SK-N-SH (cell line): ENCODE data around the gene TMCC2. TPM values are rescaled to one million over a fixed set of nuclear protein-coding genes. Genes with fewer than 3 reads are reported as not detected.

ENCODE experiments used
- ELF1 ChIP-seq: IDR thresholded peaks from 2 replicates; pipeline ENCODE4 v1.4.0; 2012
- FOSL2 ChIP-seq: IDR thresholded peaks from 2 replicates; pipeline ENCODE4 v1.4.0; 2012; ENCODE audit warnings: low read depth, mild to moderate bottlenecking, moderate library complexity, borderline replicate concordance
- JUND ChIP-seq: IDR thresholded peaks from 2 replicates; pipeline ENCODE4 v1.4.0; 2012
- MAX ChIP-seq: IDR thresholded peaks from 2 replicates; pipeline ENCODE4 v1.4.0; 2012; ENCODE audit warnings: low read depth
- MEF2A ChIP-seq: IDR thresholded peaks from 2 replicates; pipeline ENCODE4 v1.4.0; 2012; ENCODE audit warnings: low read depth, borderline replicate concordance
- NRF1 ChIP-seq: IDR thresholded peaks from 2 replicates; pipeline ENCODE4 v1.6.1; 2012; ENCODE audit warnings: low read depth, mild to moderate bottlenecking, low read length
- POLR2AphosphoS5 ChIP-seq: IDR thresholded peaks from 2 replicates; pipeline ENCODE4 v1.6.1; 2012; ENCODE audit warnings: low read depth, low read length
- RAD21 ChIP-seq: IDR thresholded peaks from 2 replicates; pipeline ENCODE4 v1.6.1; 2012; ENCODE audit warnings: mild to moderate bottlenecking, low read length
- RFX5 ChIP-seq: IDR thresholded peaks from 2 replicates; pipeline ENCODE4 v1.6.1; 2012; ENCODE audit warnings: mild to moderate bottlenecking, improper control_type of control experiment, low read length
- SIN3A ChIP-seq: IDR thresholded peaks from 2 replicates; pipeline ENCODE4 v1.6.1; 2012; ENCODE audit warnings: low read depth, mild to moderate bottlenecking, low read length, moderate library complexity, borderline replicate concordance
- SMC3 ChIP-seq: IDR thresholded peaks from 2 replicates; pipeline ENCODE4 v1.6.1; 2012; ENCODE audit warnings: low read depth, low read length, improper control_type of control experiment
- TCF12 ChIP-seq: IDR thresholded peaks from 2 replicates; pipeline ENCODE4 v1.4.0; 2012
- TEAD4 ChIP-seq: IDR thresholded peaks from 2 replicates; pipeline ENCODE4 v1.4.0; 2012; ENCODE audit warnings: mild to moderate bottlenecking, borderline replicate concordance; ENCODE audit not compliant: insufficient read depth
- USF1 ChIP-seq: IDR thresholded peaks from 2 replicates; pipeline ENCODE4 v1.4.0; 2012; ENCODE audit warnings: low read depth, borderline replicate concordance
- USF2 ChIP-seq: fragments of 150-350 bp; IDR thresholded peaks from 2 replicates; pipeline ENCODE4 v1.6.1; 2017; ENCODE audit warnings: antibody characterized with exemption, low read length, low read depth, borderline replicate concordance
- YY1 ChIP-seq: IDR thresholded peaks from 2 replicates; pipeline ENCODE4 v1.4.0; 2012; ENCODE audit warnings: low read depth, mild to moderate bottlenecking
- polyA plus RNA-seq, 3 experiments: library from polyadenylated mRNA; depleted of rRNA; stranded (reverse); fragments of >200 nt; gene quantifications; 2 replicates each; pipeline ENCODE4 v1.2.3, GENCODE V29; 2012
- TF ChIP-seq, protein P1 (sequence below): IDR thresholded peaks from 2 replicates; pipeline ENCODE4 v1.4.0; 2012; ENCODE audit warnings: low read depth, borderline replicate concordance
- TF ChIP-seq, protein P2 (sequence below): IDR thresholded peaks from 2 replicates; pipeline ENCODE4; 2012

The TMCC2 gene
- polyA plus RNA-seq, 1 of the 3 experiments (the other 2 are of a cell fraction) = 6.0 TPM

GRCh38 chr1:205273551-205273982, 45.8 kb downstream of the TMCC2 start (continued):
- TF ChIP-seq, protein P1, sequence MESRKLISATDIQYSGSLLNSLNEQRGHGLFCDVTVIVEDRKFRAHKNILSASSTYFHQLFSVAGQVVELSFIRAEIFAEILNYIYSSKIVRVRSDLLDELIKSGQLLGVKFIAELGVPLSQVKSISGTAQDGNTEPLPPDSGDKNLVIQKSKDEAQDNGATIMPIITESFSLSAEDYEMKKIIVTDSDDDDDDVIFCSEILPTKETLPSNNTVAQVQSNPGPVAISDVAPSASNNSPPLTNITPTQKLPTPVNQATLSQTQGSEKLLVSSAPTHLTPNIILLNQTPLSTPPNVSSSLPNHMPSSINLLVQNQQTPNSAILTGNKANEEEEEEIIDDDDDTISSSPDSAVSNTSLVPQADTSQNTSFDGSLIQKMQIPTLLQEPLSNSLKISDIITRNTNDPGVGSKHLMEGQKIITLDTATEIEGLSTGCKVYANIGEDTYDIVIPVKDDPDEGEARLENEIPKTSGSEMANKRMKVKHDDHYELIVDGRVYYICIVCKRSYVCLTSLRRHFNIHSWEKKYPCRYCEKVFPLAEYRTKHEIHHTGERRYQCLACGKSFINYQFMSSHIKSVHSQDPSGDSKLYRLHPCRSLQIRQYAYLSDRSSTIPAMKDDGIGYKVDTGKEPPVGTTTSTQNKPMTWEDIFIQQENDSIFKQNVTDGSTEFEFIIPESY = no peak
- no peak for TF ChIP-seq USF2
- TF ChIP-seq SMC3 = peak; percentile 98
- no peak for TF ChIP-seq ELF1
- no peak for TF ChIP-seq POLR2AphosphoS5
- TF ChIP-seq TCF12 = no peak
- TF ChIP-seq SIN3A = no peak
- no peak for TF ChIP-seq JUND
- TF ChIP-seq MEF2A = no peak
- no peak for TF ChIP-seq YY1
- no peak for TF ChIP-seq FOSL2
- TF ChIP-seq RFX5 = no peak
- TF ChIP-seq, protein P2, sequence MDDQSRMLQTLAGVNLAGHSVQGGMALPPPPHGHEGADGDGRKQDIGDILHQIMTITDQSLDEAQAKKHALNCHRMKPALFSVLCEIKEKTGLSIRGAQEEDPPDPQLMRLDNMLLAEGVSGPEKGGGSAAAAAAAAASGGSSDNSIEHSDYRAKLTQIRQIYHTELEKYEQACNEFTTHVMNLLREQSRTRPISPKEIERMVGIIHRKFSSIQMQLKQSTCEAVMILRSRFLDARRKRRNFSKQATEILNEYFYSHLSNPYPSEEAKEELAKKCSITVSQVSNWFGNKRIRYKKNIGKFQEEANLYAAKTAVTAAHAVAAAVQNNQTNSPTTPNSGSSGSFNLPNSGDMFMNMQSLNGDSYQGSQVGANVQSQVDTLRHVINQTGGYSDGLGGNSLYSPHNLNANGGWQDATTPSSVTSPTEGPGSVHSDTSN = no peak
- peak; percentile 97 for TF ChIP-seq RAD21
- no peak for TF ChIP-seq TEAD4
- no peak for TF ChIP-seq MAX
- no peak for TF ChIP-seq USF1
- 0 out of 2 replicates have a peak, but pooled peaks have one; percentile 16 for TF ChIP-seq NRF1
- TF ChIP-seq, all 33 proteins: peak for 4
